ENCODE measurements around the gene ZNF311. TPM values are rescaled to one million over a fixed set of nuclear protein-coding genes. Genes with fewer than 3 reads are reported as not detected.
A peak's percentile ranks its signal among the peaks of the same experiment; 100 is the strongest.

Gene ZNF311
- total and polyA plus RNA-seq, 2 of the 13 experiments (the other 11 are each of a cell fraction or from before 2014, with no cell fraction given), result not detected

GRCh38 chr6:28981431-28981832 lies 23.7 kb downstream of the ZNF311 start (continued):
- TF ChIP-seq ZSCAN20 (CRISPR knock-in tag; IDR thresholded peaks at IDR 0.05; ENCODE audit: borderline replicate concordance) (peak; percentile 88; the same call in 1 of the 2 replicates), ZBTB37 (CRISPR knock-in tag; IDR thresholded peaks at IDR 0.05) (no peak), HMGXB4 (CRISPR knock-in tag; IDR thresholded peaks at IDR 0.05; ENCODE audit: borderline replicate concordance in 1 of 2, low read depth in 1 of 2) (peak in 1 of 2 experiments; percentile 72; a peak in 1 of 4 replicates), CREB1 (IDR thresholded peaks at IDR 0.05) (no peak), CREB1 (CRISPR knock-in tag; IDR thresholded peaks at IDR 0.05) (no peak; the same call in 1 of the 2 replicates), ZNF616 (CRISPR knock-in tag; IDR thresholded peaks at IDR 0.05; ENCODE audit: low read depth) (no peak), ZNF33B (CRISPR knock-in tag; IDR thresholded peaks at IDR 0.05) (no peak), SNAI1 (CRISPR knock-in tag; IDR thresholded peaks at IDR 0.05; ENCODE audit: borderline replicate concordance) (peak; percentile 76; the same call in 1 of the 2 replicates), ZNF329 (CRISPR knock-in tag; IDR thresholded peaks at IDR 0.05; ENCODE audit: low read depth) (0 out of 2 replicates have a peak, but pooled peaks have one; percentile 5), SP5 (CRISPR knock-in tag; IDR thresholded peaks at IDR 0.05; ENCODE audit: borderline replicate concordance, low read depth) (peak; percentile 42; the same call in 1 of the 2 replicates), RXRB (CRISPR knock-in tag; IDR thresholded peaks at IDR 0.05; ENCODE audit: borderline replicate concordance) (no peak), PTBP1 (IDR thresholded peaks at IDR 0.05; ENCODE audit: low read depth, low read length, poor library complexity, severe bottlenecking) (no peak), ZNF24 (IDR thresholded peaks at IDR 0.05) (peak; percentile 94), SRF (IDR thresholded peaks at IDR 0.05; ENCODE audit: low read depth, low read length) (no peak), PRDM4 (CRISPR knock-in tag; IDR thresholded peaks at IDR 0.05; ENCODE audit: borderline replicate concordance) (no peak), ZNF552 (CRISPR knock-in tag; IDR thresholded peaks at IDR 0.05; ENCODE audit: borderline replicate concordance) (no peak), IRF2 (CRISPR knock-in tag; IDR thresholded peaks at IDR 0.05) (no peak), ZNF253 (CRISPR knock-in tag; IDR thresholded peaks at IDR 0.05; ENCODE audit: borderline replicate concordance) (no peak), ZSCAN12 (CRISPR knock-in tag; IDR thresholded peaks at IDR 0.05) (0 out of 2 replicates have a peak, but pooled peaks have one; percentile 57)
